ENCODE results near the gene IMP3.

DNA sequence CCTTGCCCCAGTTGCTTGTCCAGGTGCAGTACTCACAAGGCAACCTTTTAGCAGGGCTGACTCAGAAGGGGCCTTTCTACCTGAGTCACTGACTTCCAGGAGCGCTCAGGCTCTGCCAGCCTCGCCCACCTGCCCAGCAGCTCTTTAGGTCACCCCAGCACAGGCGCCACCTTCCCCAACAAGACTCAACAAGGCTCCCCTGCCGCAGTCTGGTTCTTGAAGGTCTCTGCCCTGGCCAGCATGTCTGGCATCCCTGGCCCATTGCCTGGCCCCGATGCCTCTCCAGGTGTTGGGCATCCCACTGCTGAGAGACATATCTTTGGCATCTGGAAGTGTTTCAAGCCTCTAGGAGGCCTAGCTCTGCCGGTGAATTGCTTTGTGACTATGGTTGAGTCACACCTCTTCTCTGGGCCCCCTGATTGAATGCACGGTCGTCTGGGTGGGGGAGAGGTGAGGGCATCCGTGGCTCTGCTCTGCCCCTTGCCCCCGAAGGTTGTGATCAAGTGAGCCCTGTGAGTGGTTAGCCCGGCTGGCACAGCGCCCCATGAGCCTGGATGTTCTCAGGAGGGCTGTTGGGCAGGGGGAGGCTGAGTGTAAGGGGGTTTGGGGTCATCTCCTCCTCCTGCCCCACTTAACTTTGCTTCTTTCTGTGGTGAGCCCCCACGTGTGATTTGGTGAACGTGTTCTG is 29.3 kb upstream of the IMP3 start:
- TF ChIP-seq TAF1 (IDR thresholded peaks at IDR 0.05; ENCODE audit: borderline replicate concordance, insufficient read depth, low read length) (no peak), POLR2AphosphoS5 (IDR thresholded peaks at IDR 0.05; ENCODE audit: low read depth, low read length) (no peak)
- TF ChIP-seq, protein P1, sequence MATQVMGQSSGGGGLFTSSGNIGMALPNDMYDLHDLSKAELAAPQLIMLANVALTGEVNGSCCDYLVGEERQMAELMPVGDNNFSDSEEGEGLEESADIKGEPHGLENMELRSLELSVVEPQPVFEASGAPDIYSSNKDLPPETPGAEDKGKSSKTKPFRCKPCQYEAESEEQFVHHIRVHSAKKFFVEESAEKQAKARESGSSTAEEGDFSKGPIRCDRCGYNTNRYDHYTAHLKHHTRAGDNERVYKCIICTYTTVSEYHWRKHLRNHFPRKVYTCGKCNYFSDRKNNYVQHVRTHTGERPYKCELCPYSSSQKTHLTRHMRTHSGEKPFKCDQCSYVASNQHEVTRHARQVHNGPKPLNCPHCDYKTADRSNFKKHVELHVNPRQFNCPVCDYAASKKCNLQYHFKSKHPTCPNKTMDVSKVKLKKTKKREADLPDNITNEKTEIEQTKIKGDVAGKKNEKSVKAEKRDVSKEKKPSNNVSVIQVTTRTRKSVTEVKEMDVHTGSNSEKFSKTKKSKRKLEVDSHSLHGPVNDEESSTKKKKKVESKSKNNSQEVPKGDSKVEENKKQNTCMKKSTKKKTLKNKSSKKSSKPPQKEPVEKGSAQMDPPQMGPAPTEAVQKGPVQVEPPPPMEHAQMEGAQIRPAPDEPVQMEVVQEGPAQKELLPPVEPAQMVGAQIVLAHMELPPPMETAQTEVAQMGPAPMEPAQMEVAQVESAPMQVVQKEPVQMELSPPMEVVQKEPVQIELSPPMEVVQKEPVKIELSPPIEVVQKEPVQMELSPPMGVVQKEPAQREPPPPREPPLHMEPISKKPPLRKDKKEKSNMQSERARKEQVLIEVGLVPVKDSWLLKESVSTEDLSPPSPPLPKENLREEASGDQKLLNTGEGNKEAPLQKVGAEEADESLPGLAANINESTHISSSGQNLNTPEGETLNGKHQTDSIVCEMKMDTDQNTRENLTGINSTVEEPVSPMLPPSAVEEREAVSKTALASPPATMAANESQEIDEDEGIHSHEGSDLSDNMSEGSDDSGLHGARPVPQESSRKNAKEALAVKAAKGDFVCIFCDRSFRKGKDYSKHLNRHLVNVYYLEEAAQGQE (IDR thresholded peaks at IDR 0.05; ENCODE audit: insufficient read depth in 1 of 2, low read depth in 2 of 2, low read length in 2 of 2): no peak
